K562 (cell line): ENCODE data around the gene FAM114A2. TPM values are rescaled to one million over a fixed set of nuclear protein-coding genes. Genes with fewer than 3 reads are reported as not detected.

Experiments used
- EZH2 ChIP-seq: IDR thresholded peaks from 2 replicates; pipeline ENCODE4 v1.6.1; 2012; ENCODE audit warnings: low read depth, mild to moderate bottlenecking, inconsistent platforms, low read length, borderline replicate concordance
- FOSL1 ChIP-seq: fragments of 200-800 bp; sonication (Bioruptor generic); conservative IDR thresholded peaks from 2 replicates; pipeline ENCODE4 v1.6.1; 2016; ENCODE audit warnings: missing genetic modification characterization, missing compliant biosample characterization
- FOXP4 ChIP-seq: sonication (generic); formaldehyde crosslinking; IDR thresholded peaks from 2 replicates; pipeline ENCODE4 v1.8.0; 2022; ENCODE audit warnings: mild to moderate bottlenecking, missing genetic modification reagents, borderline replicate concordance
- GTF2E2 ChIP-seq: fragments of 200-800 bp; sonication (Bioruptor generic); IDR thresholded peaks from 2 replicates; pipeline ENCODE4 v1.6.1; 2016; ENCODE audit warnings: missing genetic modification characterization, missing compliant biosample characterization
- L3MBTL2 ChIP-seq: fragments of 450-650 bp; IDR thresholded peaks from 2 replicates; pipeline ENCODE4 v1.6.1; 2016; ENCODE audit warnings: mild to moderate bottlenecking, moderate library complexity
- MCM2 ChIP-seq: fragments of 450-650 bp; IDR thresholded peaks from 2 replicates; pipeline ENCODE4 v1.6.1; 2017; ENCODE audit warnings: low read depth, mild to moderate bottlenecking
- NCOA6 ChIP-seq: fragments of 450-650 bp; IDR thresholded peaks from 2 replicates; pipeline ENCODE4 v1.6.1; 2017; ENCODE audit warnings: mild to moderate bottlenecking
- NFE2 ChIP-seq: IDR thresholded peaks from 2 replicates; pipeline ENCODE4 v1.6.1; 2014; ENCODE audit warnings: antibody characterized with exemption, low read depth
- NR2C1 ChIP-seq, 2 experiments: fragments of 450-650 bp; IDR thresholded peaks; 2 replicates each; pipeline ENCODE4 v1.6.1; 2017; ENCODE audit warnings: mild to moderate bottlenecking in 2 of 2, antibody characterized with exemption in 1 of 2, inconsistent platforms in 1 of 2, missing compliant biosample characterization in 1 of 2, missing genetic modification characterization in 1 of 2
- PHB2 ChIP-seq: fragments of 450-650 bp; IDR thresholded peaks from 2 replicates; pipeline ENCODE4 v1.6.1; 2017; ENCODE audit warnings: low read depth
- RERE ChIP-seq: sonication (generic); formaldehyde crosslinking; IDR thresholded peaks from 2 replicates; pipeline ENCODE4 v1.8.0; 2023; ENCODE audit warnings: missing genetic modification reagents, mild to moderate bottlenecking, borderline replicate concordance
- SMARCA4 ChIP-seq: fragments of 450-650 bp; IDR thresholded peaks from 2 replicates; pipeline ENCODE4 v1.6.1; 2016
- ZBTB2 ChIP-seq: fragments of 450-650 bp; IDR thresholded peaks from 2 replicates; pipeline ENCODE4 v1.6.1; 2016; ENCODE audit warnings: antibody characterized with exemption
- ZNF124 ChIP-seq: sonication (generic); formaldehyde crosslinking; IDR thresholded peaks from 2 replicates; pipeline ENCODE4 v1.8.1; 2022; ENCODE audit warnings: missing genetic modification reagents
- ZNF253 ChIP-seq: fragments of 250-450 bp; sonication (Bioruptor Pico); conservative IDR thresholded peaks from 2 replicates; pipeline ENCODE4 v1.6.1; 2021; ENCODE audit warnings: mild to moderate bottlenecking
- ZNF3 ChIP-seq: fragments of 250-450 bp; sonication (Bioruptor Pico); IDR thresholded peaks from 2 replicates; pipeline ENCODE4 v1.5.0; 2021; ENCODE audit warnings: mild to moderate bottlenecking, moderate library complexity
- polyA plus RNA-seq, 8 experiments: library from polyadenylated mRNA; depleted of rRNA in 4 of 8; stranded (reverse) in 5 of 8; unstranded in 3 of 8; fragments of >200 nt; fragmentation: Nextera tagmentation in 2 of 8; fragmentation: Illumina TruSeq in 1 of 8; extraction: Ambion mirVana in 2 of 8; extraction: Trizol in 1 of 8; gene quantifications; 2 replicates each; pipeline versions ENCODE4 v1.2.1 to v1.2.3, GENCODE V29; 2011 to 2014; ENCODE audit warnings: inconsistent platforms in 1 of 8, missing spikeins in 1 of 8
- total RNA-seq, 7 experiments: library from RNA; depleted of rRNA in 6 of 7; stranded (reverse); fragments of >200 nt in 6 of 7; fragmentation: Illumina TruSeq in 2 of 7; extraction: Trizol in 2 of 7; gene quantifications; 2 replicates each; pipeline versions ENCODE4 v1.2.1 to v1.2.3, GENCODE V29; 2011 to 2021; ENCODE audit warnings: low replicate concordance in 1 of 7
- TF ChIP-seq, protein P1 (sequence below), 3 experiments: fragments of 200-800 bp in 1 of 3; sonication (Bioruptor generic) in 1 of 3; sonication (generic) in 1 of 3; formaldehyde crosslinking in 1 of 3; IDR thresholded peaks; 2 replicates each; pipeline versions ENCODE4 v1.6.1 to v1.8.0; 2016 to 2022; ENCODE audit warnings: mild to moderate bottlenecking in 2 of 3, missing compliant biosample characterization in 2 of 3, missing genetic modification characterization in 2 of 3, missing genetic modification reagents in 1 of 3

FAM114A2 gene
- total and polyA plus RNA-seq, 9 of the 15 experiments (the other 6 are each of a cell fraction or from before 2014, with no cell fraction given), result 14.4 to 28.1 (median 21.2) TPM

DNA sequence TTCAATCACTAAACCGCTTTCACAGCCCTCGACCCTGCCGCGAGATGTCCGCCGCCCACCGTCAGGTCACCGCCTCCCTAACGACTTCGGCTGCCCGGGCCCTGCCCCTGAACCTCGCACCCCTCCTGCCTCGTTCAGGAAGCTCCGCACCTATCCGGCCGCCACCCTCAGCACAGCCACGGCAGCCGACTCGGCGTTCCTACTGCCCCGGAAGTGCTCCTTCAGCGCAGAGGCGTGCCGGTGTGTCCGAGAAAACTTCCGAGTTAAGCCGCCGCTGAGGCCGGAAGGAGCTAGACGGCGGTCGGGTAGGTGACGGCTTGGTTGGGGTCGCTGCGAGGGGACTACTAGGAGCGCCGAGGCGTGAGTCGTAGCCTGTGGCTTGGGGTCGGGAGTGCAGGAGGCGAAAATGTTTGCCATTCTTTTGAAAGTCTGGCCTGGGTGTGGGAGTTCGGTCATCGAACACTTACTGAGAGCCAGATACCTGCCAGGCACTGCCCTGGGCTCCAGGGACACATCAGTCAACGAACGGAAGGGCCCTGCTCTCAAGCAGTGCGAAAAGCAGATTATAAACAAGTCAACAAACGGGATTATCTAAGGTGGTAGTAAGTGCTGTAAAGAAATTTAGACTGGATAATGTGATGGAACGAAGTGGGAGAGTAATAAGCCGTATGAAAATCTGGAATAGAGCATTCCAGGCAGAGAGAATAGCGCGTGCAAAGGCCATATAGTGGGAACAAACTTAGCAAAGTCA is at the start of gene FAM114A2, which contains the start of gene MFAP3 (continued):
- peak; percentile 47; the same call in 1 of the 2 replicates for TF ChIP-seq NCOA6
- peak; percentile 77; the same call in 1 of the 2 replicates for TF ChIP-seq FOXP4 (CRISPR knock-in tag)
- TF ChIP-seq ZNF253 (CRISPR knock-in tag), result no peak
- no peak for TF ChIP-seq RERE (CRISPR knock-in tag)
- TF ChIP-seq ZNF3, result peak; percentile 94
- 0 out of 2 replicates have a peak, but pooled peaks have one; percentile 5 for TF ChIP-seq NFE2
- TF ChIP-seq MCM2, result no peak
- TF ChIP-seq, protein P1, sequence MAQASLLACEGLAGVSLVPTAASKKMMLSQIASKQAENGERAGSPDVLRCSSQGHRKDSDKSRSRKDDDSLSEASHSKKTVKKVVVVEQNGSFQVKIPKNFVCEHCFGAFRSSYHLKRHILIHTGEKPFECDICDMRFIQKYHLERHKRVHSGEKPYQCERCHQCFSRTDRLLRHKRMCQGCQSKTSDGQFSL (CRISPR knock-in tag; IDR thresholded peaks at IDR 0.05), result no peak
- TF ChIP-seq, protein P1 (tag; IDR thresholded peaks at IDR 0.05), result no peak
- no peak for TF ChIP-seq FOSL1 (tag)
- TF ChIP-seq ZBTB2, result peak; percentile 75
- TF ChIP-seq ZNF124, result no peak
- peak; percentile 96 for TF ChIP-seq L3MBTL2
- TF ChIP-seq PHB2, result no peak
- TF ChIP-seq SMARCA4, result no peak
- TF ChIP-seq EZH2, result no peak
- TF ChIP-seq NR2C1 (IDR thresholded peaks at IDR 0.05), result peak; percentile 100
- peak; percentile 100 for TF ChIP-seq NR2C1 (tag; IDR thresholded peaks at IDR 0.05)
- TF ChIP-seq GTF2E2 (tag), result peak; percentile 67; the same call in 1 of the 2 replicates
